WTC11 (cell line): Measurements from ENCODE around the gene MVK. TPM values are rescaled to one million over a fixed set of nuclear protein-coding genes. Genes with fewer than 3 reads are reported as not detected.

Source experiments
- ATAC-seq: fragments of 200-7000 bp; cut with Tn5 transposase; 2 replicates; pipeline ENCODE4 v1.10.0; 2021; ENCODE audit warnings: mild to moderate bottlenecking, moderate library complexity
- CTCF ChIA-PET: fragments of 300-600 bp; sonication (Branson Sonifier 250); formaldehyde crosslinking; loops from one replicate; lab custom pipeline; 2021; ENCODE audit warnings: antibody characterized with exemption; lab: Charles Lee
- POLR2A ChIA-PET: fragments of 350-600 bp; sonication (Branson Sonifier 250); formaldehyde crosslinking; loops from one replicate; lab custom pipeline; 2021; ENCODE audit warnings: antibody characterized with exemption; lab: Charles Lee
- DNase-seq: peaks from one replicate; pipeline ENCODE4 v3.0.0; 2021; ENCODE audit warnings: low spot score
- H3K27ac Mint-ChIP-seq: 2 replicates; pipeline ENCODE4 v1.8.0; 2021; ENCODE audit warnings: mixed read lengths
- H3K27me3 Mint-ChIP-seq: 2 replicates; pipeline ENCODE4 v1.8.0; 2021; ENCODE audit warnings: low read depth, mild to moderate bottlenecking, moderate library complexity, mixed read lengths
- H3K36me3 Mint-ChIP-seq: 2 replicates; pipeline ENCODE4 v1.8.0; 2021; ENCODE audit warnings: mixed read lengths
- H3K4me1 Mint-ChIP-seq: 2 replicates; pipeline ENCODE4 v1.8.0; 2022; ENCODE audit warnings: mixed read lengths
- H3K4me3 Mint-ChIP-seq: 2 replicates; pipeline ENCODE4 v1.8.0; 2021; ENCODE audit warnings: mild to moderate bottlenecking, moderate library complexity, mixed read lengths
- H3K9me3 Mint-ChIP-seq: 2 replicates; pipeline ENCODE4 v1.8.0; 2021; ENCODE audit warnings: mixed read lengths
- ATF1 ChIP-seq: sonication (generic); formaldehyde crosslinking; IDR thresholded peaks from 2 replicates; pipeline ENCODE4 v1.8.1; 2023; ENCODE audit warnings: mild to moderate bottlenecking, moderate library complexity, missing genetic modification reagents
- FOXK1 ChIP-seq: sonication (generic); formaldehyde crosslinking; IDR thresholded peaks from 2 replicates; pipeline ENCODE4 v1.8.0; 2022; ENCODE audit warnings: mild to moderate bottlenecking, moderate library complexity, missing genetic modification reagents
- FOXP1 ChIP-seq: sonication (generic); formaldehyde crosslinking; IDR thresholded peaks from 2 replicates; pipeline ENCODE4 v1.8.0; 2022; ENCODE audit warnings: missing genetic modification reagents, mild to moderate bottlenecking, moderate library complexity, borderline replicate concordance
- GABPB1 ChIP-seq: sonication (generic); formaldehyde crosslinking; IDR thresholded peaks from 2 replicates; pipeline ENCODE4 v1.8.1; 2023; ENCODE audit warnings: mild to moderate bottlenecking, missing genetic modification reagents
- GRHL2 ChIP-seq: fragments of 250-450 bp; sonication (Bioruptor Pico); IDR thresholded peaks from 2 replicates; pipeline ENCODE4 v1.8.0; 2022; ENCODE audit warnings: mild to moderate bottlenecking, moderate library complexity; ENCODE audit not compliant: insufficient replicate concordance, severe bottlenecking
- NR2C2 ChIP-seq: sonication (generic); formaldehyde crosslinking; IDR thresholded peaks from 2 replicates; pipeline ENCODE4 v1.8.0; 2022; ENCODE audit warnings: mild to moderate bottlenecking, missing genetic modification reagents
- OVOL2 ChIP-seq: fragments of 250-450 bp; sonication (Bioruptor Pico); IDR thresholded peaks from 2 replicates; pipeline ENCODE4 v1.9.0; 2021; ENCODE audit warnings: mild to moderate bottlenecking, borderline replicate concordance
- RELA ChIP-seq: sonication (generic); formaldehyde crosslinking; IDR thresholded peaks from 2 replicates; pipeline ENCODE4 v1.8.1; 2022; ENCODE audit warnings: missing genetic modification reagents, mild to moderate bottlenecking, borderline replicate concordance
- RORB ChIP-seq: fragments of 250-450 bp; sonication (Bioruptor Pico); IDR thresholded peaks from 2 replicates; pipeline ENCODE4 v1.9.0; 2021; ENCODE audit warnings: mild to moderate bottlenecking
- SP1 ChIP-seq: sonication (generic); formaldehyde crosslinking; conservative IDR thresholded peaks from 2 replicates; pipeline ENCODE4 v1.8.1; 2022; ENCODE audit warnings: missing genetic modification reagents
- TEAD1 ChIP-seq: sonication (generic); formaldehyde crosslinking; IDR thresholded peaks from 2 replicates; pipeline ENCODE4 v1.8.0; 2022; ENCODE audit warnings: mild to moderate bottlenecking, missing genetic modification reagents
- ZNF121 ChIP-seq: sonication (generic); formaldehyde crosslinking; IDR thresholded peaks from 2 replicates; pipeline ENCODE4 v1.8.0; 2023; ENCODE audit warnings: missing genetic modification reagents
- total RNA-seq: library from RNA; stranded (reverse); gene quantifications from 3 replicates; pipeline ENCODE4 v1.2.3, GENCODE V29; 2021
- TF ChIP-seq, protein P1 (sequence below): fragments of 200-600 bp; IDR thresholded peaks from 2 replicates; pipeline ENCODE4 v1.8.0; 2022; ENCODE audit warnings: antibody characterized with exemption
- TF ChIP-seq, protein P2 (sequence below): fragments of 250-450 bp; sonication (Bioruptor Pico); IDR thresholded peaks from 2 replicates; pipeline ENCODE4 v1.9.0; 2021; ENCODE audit warnings: moderate library complexity, mild to moderate bottlenecking, inconsistent platforms, borderline replicate concordance
- TF ChIP-seq, protein P3 (sequence below): sonication (generic); formaldehyde crosslinking; IDR thresholded peaks from 2 replicates; pipeline ENCODE4 v1.8.0; 2022; ENCODE audit warnings: mild to moderate bottlenecking, missing genetic modification reagents
- TF ChIP-seq, protein P4 (sequence below): sonication (generic); formaldehyde crosslinking; IDR thresholded peaks from 2 replicates; pipeline ENCODE4 v1.8.1; 2022; ENCODE audit warnings: low read depth, mild to moderate bottlenecking, moderate library complexity, missing genetic modification reagents, borderline replicate concordance
- TF ChIP-seq, protein P5 (sequence below): sonication (generic); formaldehyde crosslinking; IDR thresholded peaks from 2 replicates; pipeline ENCODE4 v1.8.1; 2022; ENCODE audit warnings: low read depth, missing genetic modification reagents, borderline replicate concordance
- TF ChIP-seq, protein P6 (sequence below): fragments of 250-450 bp; sonication (Bioruptor Pico); IDR thresholded peaks from 2 replicates; pipeline ENCODE4 v1.9.0; 2021; ENCODE audit warnings: mild to moderate bottlenecking
- TF ChIP-seq, protein P7 (sequence below): fragments of 250-450 bp; sonication (Bioruptor Pico); IDR thresholded peaks from 2 replicates; pipeline ENCODE4 v2.1.2; 2022; ENCODE audit warnings: mild to moderate bottlenecking, moderate library complexity
- TF ChIP-seq, protein P8 (sequence below): sonication (generic); formaldehyde crosslinking; IDR thresholded peaks from 2 replicates; pipeline ENCODE4 v1.8.1; 2023; ENCODE audit warnings: mild to moderate bottlenecking, missing genetic modification reagents

Gene MVK
- total RNA-seq, 1 experiment from 2014 or later, result 13.2 TPM

DNA sequence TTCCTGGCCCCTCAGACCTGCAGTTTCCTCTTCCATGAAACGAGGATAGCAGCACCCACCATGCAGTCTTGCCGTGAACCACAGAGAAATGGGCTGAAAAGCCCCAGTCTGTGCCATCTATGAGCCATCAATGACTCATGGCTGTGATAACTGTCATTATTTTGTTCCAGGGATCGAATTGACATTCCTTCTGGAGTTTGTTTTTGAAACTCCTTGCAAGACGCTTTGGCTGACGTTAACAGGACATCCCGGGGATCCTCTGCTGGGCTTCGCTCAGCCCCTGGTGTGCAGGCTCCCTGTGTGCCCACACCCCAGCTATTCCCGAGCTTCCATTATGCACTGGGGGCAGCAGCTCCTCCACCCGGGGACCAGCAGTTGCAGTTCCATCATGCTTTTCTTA is 34.1 kb upstream of the MVK start:
- Mint-ChIP-seq H3K36me3 (no peaks in the 10 kb centered on the region), H3K27me3 (no peaks in the 10 kb centered on the region), H3K4me3 (no peak overlapping the region), H3K4me1 (no peaks in the 10 kb centered on the region), H3K27ac (no peak overlapping the region), H3K9me3 (no peaks in the 10 kb centered on the region)
- ChIA-PET POLR2A (no interaction called here), CTCF (interaction anchor here (1.1 to 1.4 kb wide), 3 partner anchors 107 to 236 kb away, joined by 3 read pairs; no protein-coding TSS in a partner anchor)
- DNase-seq, result no peak
- ATAC-seq, result no peak
- TF ChIP-seq, protein P1, sequence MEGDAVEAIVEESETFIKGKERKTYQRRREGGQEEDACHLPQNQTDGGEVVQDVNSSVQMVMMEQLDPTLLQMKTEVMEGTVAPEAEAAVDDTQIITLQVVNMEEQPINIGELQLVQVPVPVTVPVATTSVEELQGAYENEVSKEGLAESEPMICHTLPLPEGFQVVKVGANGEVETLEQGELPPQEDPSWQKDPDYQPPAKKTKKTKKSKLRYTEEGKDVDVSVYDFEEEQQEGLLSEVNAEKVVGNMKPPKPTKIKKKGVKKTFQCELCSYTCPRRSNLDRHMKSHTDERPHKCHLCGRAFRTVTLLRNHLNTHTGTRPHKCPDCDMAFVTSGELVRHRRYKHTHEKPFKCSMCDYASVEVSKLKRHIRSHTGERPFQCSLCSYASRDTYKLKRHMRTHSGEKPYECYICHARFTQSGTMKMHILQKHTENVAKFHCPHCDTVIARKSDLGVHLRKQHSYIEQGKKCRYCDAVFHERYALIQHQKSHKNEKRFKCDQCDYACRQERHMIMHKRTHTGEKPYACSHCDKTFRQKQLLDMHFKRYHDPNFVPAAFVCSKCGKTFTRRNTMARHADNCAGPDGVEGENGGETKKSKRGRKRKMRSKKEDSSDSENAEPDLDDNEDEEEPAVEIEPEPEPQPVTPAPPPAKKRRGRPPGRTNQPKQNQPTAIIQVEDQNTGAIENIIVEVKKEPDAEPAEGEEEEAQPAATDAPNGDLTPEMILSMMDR, result no peak
- TF ChIP-seq GRHL2 (CRISPR knock-in tag) (no peak), NR2C2 (CRISPR knock-in tag) (no peak)
- TF ChIP-seq, protein P2, sequence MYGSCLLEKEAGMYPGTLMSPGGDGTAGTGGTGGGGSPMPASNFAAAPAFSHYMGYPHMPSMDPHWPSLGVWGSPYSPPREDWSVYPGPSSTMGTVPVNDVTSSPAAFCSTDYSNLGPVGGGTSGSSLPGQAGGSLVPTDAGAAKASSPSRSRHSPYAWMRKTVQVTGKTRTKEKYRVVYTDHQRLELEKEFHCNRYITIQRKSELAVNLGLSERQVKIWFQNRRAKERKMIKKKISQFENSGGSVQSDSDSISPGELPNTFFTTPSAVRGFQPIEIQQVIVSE (CRISPR knock-in tag), result no peak

DNA sequence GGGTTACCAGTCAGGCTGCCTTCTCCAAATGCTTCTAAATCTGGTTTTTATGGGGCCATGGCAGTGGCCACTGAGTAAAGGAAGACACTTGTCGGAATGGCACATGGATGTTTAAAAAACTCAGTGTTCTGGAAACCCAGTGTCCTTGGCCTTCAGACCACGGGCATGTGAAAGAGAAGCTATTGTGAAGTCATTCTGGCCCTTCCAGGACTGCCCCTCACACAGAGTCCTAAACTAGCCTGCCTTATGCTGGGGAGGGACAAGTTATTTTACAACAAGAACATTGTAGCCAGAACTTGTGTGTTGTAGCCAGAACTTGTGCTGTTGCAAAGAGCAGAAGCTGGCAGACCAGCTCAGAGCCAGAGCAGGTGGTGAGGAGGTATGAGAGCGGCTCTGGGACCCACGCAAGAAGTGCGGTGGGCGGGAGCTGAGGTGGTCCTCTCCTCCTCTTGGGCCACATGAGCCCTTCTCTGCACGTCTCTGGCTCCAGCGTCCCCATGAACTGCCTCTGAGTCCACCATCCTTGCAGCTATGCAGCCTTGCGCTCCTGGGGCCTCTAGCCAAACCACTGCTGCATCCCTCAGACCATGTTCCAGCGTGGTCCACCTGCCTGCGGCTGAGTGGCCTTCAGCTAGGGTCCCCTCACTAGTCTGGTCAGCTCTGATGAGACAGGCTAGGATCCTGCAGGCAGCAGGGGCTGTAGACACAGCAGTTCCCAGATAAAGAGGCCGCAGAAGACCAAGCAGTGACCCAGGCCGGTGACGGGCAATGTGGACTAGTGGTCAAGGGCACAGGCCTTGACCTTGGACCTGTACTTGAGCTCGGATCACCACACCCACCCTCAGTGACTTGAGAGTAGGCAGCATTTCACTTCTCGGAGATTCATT is 32.8 kb upstream of the MVK start:
- H3K4me1 Mint-ChIP-seq, result no peaks in the 10 kb centered on the region
- H3K36me3 Mint-ChIP-seq, result no peaks in the 10 kb centered on the region
- no peaks in the 10 kb centered on the region; the same call in 1 of the 2 replicates for H3K27me3 Mint-ChIP-seq
- TF ChIP-seq RORB (CRISPR knock-in tag), result no peak
- TF ChIP-seq, protein P3, sequence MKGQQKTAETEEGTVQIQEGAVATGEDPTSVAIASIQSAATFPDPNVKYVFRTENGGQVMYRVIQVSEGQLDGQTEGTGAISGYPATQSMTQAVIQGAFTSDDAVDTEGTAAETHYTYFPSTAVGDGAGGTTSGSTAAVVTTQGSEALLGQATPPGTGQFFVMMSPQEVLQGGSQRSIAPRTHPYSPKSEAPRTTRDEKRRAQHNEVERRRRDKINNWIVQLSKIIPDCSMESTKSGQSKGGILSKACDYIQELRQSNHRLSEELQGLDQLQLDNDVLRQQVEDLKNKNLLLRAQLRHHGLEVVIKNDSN (CRISPR knock-in tag), result no peak
- TF ChIP-seq, protein P4, sequence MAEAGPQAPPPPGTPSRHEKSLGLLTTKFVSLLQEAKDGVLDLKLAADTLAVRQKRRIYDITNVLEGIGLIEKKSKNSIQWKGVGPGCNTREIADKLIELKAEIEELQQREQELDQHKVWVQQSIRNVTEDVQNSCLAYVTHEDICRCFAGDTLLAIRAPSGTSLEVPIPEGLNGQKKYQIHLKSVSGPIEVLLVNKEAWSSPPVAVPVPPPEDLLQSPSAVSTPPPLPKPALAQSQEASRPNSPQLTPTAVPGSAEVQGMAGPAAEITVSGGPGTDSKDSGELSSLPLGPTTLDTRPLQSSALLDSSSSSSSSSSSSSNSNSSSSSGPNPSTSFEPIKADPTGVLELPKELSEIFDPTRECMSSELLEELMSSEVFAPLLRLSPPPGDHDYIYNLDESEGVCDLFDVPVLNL (CRISPR knock-in tag), result no peak
- POLR2A ChIA-PET, result no interaction called here
- no peak overlapping the region for H3K27ac Mint-ChIP-seq
- H3K9me3 Mint-ChIP-seq, result no peaks in the 10 kb centered on the region
- DNase-seq, result no peak
- H3K4me3 Mint-ChIP-seq, result no peak overlapping the region
- ATAC-seq, result no peak
- CTCF ChIA-PET, result interaction anchor here (0.7 to 1.1 kb wide), 3 partner anchors 22 to 113 kb away, joined by 3 to 4 read pairs (median 3); no protein-coding TSS in a partner anchor

DNA sequence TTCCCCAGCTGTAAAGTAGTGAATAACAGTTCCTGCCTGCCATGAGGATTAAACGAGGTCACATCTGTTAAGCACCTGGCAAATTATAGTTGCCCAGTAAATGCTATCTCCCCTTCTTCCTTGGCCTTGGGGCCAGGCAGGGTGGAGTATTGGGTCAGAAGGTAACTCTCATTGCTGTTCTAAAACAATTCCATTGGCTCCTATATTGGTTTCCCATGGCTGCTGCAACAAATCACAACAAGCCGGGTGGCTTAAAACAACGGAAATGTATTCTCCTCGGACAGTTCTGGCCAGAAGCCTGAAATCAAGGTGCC is 32.2 kb upstream of the MVK start:
- no peaks in the 10 kb centered on the region for H3K36me3 Mint-ChIP-seq
- ChIA-PET POLR2A (no interaction called here), CTCF (interaction anchor here (1.0 to 1.1 kb wide), 2 partner anchors 22 to 107 kb away, joined by 3 read pairs; no protein-coding TSS in a partner anchor)
- H3K27me3 Mint-ChIP-seq, result no peaks in the 10 kb centered on the region; the same call in 1 of the 2 replicates
- no peak overlapping the region for H3K4me3 Mint-ChIP-seq
- ATAC-seq (no peak), DNase-seq (no peak)
- no peaks in the 10 kb centered on the region for H3K9me3 Mint-ChIP-seq
- H3K27ac Mint-ChIP-seq, result no peak overlapping the region
- no peaks in the 10 kb centered on the region for H3K4me1 Mint-ChIP-seq
- TF ChIP-seq, protein P5, sequence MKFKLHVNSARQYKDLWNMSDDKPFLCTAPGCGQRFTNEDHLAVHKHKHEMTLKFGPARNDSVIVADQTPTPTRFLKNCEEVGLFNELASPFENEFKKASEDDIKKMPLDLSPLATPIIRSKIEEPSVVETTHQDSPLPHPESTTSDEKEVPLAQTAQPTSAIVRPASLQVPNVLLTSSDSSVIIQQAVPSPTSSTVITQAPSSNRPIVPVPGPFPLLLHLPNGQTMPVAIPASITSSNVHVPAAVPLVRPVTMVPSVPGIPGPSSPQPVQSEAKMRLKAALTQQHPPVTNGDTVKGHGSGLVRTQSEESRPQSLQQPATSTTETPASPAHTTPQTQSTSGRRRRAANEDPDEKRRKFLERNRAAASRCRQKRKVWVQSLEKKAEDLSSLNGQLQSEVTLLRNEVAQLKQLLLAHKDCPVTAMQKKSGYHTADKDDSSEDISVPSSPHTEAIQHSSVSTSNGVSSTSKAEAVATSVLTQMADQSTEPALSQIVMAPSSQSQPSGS (CRISPR knock-in tag), result no peak
- no peak for TF ChIP-seq FOXK1
- TF ChIP-seq SP1 (CRISPR knock-in tag), result no peak
- TF ChIP-seq ATF1 (CRISPR knock-in tag), result no peak
- no peak for TF ChIP-seq GABPB1 (CRISPR knock-in tag)
- TF ChIP-seq, protein P6, sequence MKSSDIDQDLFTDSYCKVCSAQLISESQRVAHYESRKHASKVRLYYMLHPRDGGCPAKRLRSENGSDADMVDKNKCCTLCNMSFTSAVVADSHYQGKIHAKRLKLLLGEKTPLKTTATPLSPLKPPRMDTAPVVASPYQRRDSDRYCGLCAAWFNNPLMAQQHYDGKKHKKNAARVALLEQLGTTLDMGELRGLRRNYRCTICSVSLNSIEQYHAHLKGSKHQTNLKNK (CRISPR knock-in tag), result no peak
- TF ChIP-seq, protein P7, sequence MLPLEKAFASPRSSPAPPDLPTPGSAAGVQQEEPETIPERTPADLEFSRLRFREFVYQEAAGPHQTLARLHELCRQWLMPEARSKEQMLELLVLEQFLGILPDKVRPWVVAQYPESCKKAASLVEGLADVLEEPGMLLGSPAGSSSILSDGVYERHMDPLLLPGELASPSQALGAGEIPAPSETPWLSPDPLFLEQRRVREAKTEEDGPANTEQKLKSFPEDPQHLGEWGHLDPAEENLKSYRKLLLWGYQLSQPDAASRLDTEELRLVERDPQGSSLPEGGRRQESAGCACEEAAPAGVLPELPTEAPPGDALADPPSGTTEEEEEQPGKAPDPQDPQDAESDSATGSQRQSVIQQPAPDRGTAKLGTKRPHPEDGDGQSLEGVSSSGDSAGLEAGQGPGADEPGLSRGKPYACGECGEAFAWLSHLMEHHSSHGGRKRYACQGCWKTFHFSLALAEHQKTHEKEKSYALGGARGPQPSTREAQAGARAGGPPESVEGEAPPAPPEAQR, result no peak
- no peak for TF ChIP-seq ZNF121 (CRISPR knock-in tag)
- TF ChIP-seq TEAD1 (CRISPR knock-in tag), result no peak
- TF ChIP-seq, protein P8, sequence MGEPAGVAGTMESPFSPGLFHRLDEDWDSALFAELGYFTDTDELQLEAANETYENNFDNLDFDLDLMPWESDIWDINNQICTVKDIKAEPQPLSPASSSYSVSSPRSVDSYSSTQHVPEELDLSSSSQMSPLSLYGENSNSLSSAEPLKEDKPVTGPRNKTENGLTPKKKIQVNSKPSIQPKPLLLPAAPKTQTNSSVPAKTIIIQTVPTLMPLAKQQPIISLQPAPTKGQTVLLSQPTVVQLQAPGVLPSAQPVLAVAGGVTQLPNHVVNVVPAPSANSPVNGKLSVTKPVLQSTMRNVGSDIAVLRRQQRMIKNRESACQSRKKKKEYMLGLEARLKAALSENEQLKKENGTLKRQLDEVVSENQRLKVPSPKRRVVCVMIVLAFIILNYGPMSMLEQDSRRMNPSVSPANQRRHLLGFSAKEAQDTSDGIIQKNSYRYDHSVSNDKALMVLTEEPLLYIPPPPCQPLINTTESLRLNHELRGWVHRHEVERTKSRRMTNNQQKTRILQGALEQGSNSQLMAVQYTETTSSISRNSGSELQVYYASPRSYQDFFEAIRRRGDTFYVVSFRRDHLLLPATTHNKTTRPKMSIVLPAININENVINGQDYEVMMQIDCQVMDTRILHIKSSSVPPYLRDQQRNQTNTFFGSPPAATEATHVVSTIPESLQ (CRISPR knock-in tag), result no peak
- no peak for TF ChIP-seq FOXP1 (CRISPR knock-in tag)
- TF ChIP-seq OVOL2 (CRISPR knock-in tag), result no peak
- no peak for TF ChIP-seq RELA (CRISPR knock-in tag)
